ENCODE measurements around the gene PDHX.

PDHX gene

GRCh38 chr11:34978236-34979191, 62.1 kb downstream of the PDHX start:
- H3K4me1 ChIP-seq (ENCODE audit: control insufficient read depth, low read depth, low read length), result peaks cover 4% of the 10 kb centered on the region
- H3K9ac ChIP-seq (ENCODE audit: low read length), result no peak overlapping the region
- no peaks in the 10 kb centered on the region for H3K27me3 ChIP-seq (ENCODE audit: control insufficient read depth, insufficient read depth, low read length)
- H3K4me3 ChIP-seq (ENCODE audit: low read length), result no peak overlapping the region
- no peak overlapping the region for H3K27ac ChIP-seq (ENCODE audit: low read length)
- no peaks in the 10 kb centered on the region for H3K9me3 ChIP-seq (ENCODE audit: control insufficient read depth, low read depth, low read length)
- peaks cover 3% of the 10 kb centered on the region for H3K36me3 ChIP-seq (ENCODE audit: control insufficient read depth, low read depth, low read length)

DNA sequence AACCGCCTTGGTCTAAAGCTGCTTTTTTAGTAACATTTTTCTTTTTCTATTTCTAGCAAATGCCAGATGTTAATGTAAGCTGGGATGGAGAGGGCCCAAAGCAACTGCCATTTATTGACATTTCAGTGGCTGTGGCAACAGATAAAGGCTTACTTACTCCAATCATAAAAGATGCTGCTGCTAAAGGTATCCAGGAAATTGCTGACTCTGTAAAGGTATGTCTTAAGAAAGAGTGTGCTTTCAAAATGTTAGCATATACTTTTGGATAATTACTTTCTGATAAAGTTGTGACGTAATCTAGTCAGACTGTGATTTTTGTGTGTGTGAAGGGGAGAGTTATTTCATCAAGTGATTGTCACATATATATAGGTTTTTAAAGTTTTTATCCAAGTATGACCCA, 68.1 kb downstream of the PDHX start:
- Histone ChIP-seq H3K36me3 (ENCODE audit: control insufficient read depth, low read depth, low read length) (peaks cover 14% of the 10 kb centered on the region), H3K4me3 (ENCODE audit: low read length) (no peak overlapping the region), H3K27me3 (ENCODE audit: control insufficient read depth, insufficient read depth, low read length) (no peaks in the 10 kb centered on the region), H3K9ac (ENCODE audit: low read length) (no peak overlapping the region), H3K9me3 (ENCODE audit: control insufficient read depth, low read depth, low read length) (no peaks in the 10 kb centered on the region), H3K27ac (ENCODE audit: low read length) (no peak overlapping the region), H3K4me1 (ENCODE audit: control insufficient read depth, low read depth, low read length) (no peaks in the 10 kb centered on the region)

- Histone ChIP-seq H3K4me1 (ENCODE audit: control insufficient read depth, low read depth, low read length) (no peaks in the 10 kb centered on the region), H3K27me3 (ENCODE audit: control insufficient read depth, insufficient read depth, low read length) (no peaks in the 10 kb centered on the region), H3K27ac (ENCODE audit: low read length) (no peak overlapping the region), H3K9me3 (ENCODE audit: control insufficient read depth, low read depth, low read length) (no peaks in the 10 kb centered on the region), H3K4me3 (ENCODE audit: low read length) (no peak overlapping the region), H3K36me3 (ENCODE audit: control insufficient read depth, low read depth, low read length) (peaks cover 14% of the 10 kb centered on the region), H3K9ac (ENCODE audit: low read length) (no peak overlapping the region)
These were observed 70.6 kb downstream of the PDHX start for GRCh38 chr11:34986883-34987520.

GRCh38 chr11:34987617-34988016, 71.2 kb downstream of the PDHX start:
- no peaks in the 10 kb centered on the region for H3K27me3 ChIP-seq (ENCODE audit: control insufficient read depth, insufficient read depth, low read length)
- H3K9me3 ChIP-seq (ENCODE audit: control insufficient read depth, low read depth, low read length), result no peaks in the 10 kb centered on the region
- H3K9ac ChIP-seq (ENCODE audit: low read length), result no peak overlapping the region
- H3K27ac ChIP-seq (ENCODE audit: low read length), result no peak overlapping the region
- no peaks in the 10 kb centered on the region for H3K4me1 ChIP-seq (ENCODE audit: control insufficient read depth, low read depth, low read length)
- H3K4me3 ChIP-seq (ENCODE audit: low read length), result no peak overlapping the region
- peaks cover 14% of the 10 kb centered on the region for H3K36me3 ChIP-seq (ENCODE audit: control insufficient read depth, low read depth, low read length)

GRCh38 chr11:34988294-34989255, 72.2 kb downstream of the PDHX start:
- Histone ChIP-seq H3K4me3 (ENCODE audit: low read length) (no peak overlapping the region), H3K27ac (ENCODE audit: low read length) (no peak overlapping the region), H3K27me3 (ENCODE audit: control insufficient read depth, insufficient read depth, low read length) (no peaks in the 10 kb centered on the region), H3K9me3 (ENCODE audit: control insufficient read depth, low read depth, low read length) (no peaks in the 10 kb centered on the region), H3K4me1 (ENCODE audit: control insufficient read depth, low read depth, low read length) (no peaks in the 10 kb centered on the region), H3K9ac (ENCODE audit: low read length) (no peak overlapping the region), H3K36me3 (ENCODE audit: control insufficient read depth, low read depth, low read length) (peaks cover 14% of the 10 kb centered on the region)

DNA sequence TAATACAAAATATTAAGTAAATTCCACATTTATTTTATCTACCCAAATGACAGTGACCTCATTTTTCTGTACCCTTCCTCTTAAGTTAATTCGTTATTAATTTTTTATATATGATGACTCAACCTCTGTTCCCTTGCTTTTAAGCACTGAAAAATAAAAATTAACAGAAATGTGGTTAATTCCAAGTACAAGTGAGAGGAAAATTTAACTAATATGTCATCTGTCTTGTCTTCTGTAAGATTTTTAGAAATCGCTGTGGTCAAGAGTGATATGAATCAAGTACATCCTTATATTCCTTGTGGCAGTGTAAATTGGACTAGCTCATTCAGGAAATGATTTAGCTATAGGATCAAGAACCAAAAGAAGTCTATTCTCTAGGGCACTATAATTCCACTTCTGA, 74.5 kb downstream of the PDHX start:
- peaks cover 5% of the 10 kb centered on the region for H3K36me3 ChIP-seq (ENCODE audit: control insufficient read depth, low read depth, low read length)
- no peak overlapping the region for H3K4me3 ChIP-seq (ENCODE audit: low read length)

DNA sequence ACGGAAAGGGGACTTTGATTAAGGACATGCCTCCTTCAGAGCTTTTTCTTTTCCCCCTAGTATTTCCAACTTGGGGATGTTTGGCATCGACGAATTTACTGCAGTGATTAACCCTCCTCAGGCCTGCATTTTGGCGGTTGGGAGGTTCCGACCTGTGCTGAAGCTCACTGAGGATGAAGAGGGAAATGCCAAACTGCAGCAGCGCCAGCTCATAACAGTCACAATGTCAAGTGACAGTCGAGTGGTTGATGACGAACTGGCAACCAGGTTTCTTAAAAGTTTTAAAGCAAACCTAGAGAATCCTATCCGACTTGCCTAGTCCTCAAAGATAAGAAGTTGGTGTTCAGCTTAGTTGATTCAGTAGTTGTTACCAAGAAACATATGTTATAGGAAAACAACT, 78.4 kb downstream of the PDHX start:
- H3K4me3 ChIP-seq (ENCODE audit: low read length), result no peak overlapping the region
- H3K9me3 ChIP-seq (ENCODE audit: control insufficient read depth, low read depth, low read length), result no peaks in the 10 kb centered on the region
- no peaks in the 10 kb centered on the region for H3K36me3 ChIP-seq (ENCODE audit: control insufficient read depth, low read depth, low read length)
- H3K27me3 ChIP-seq (ENCODE audit: control insufficient read depth, insufficient read depth, low read length), result no peaks in the 10 kb centered on the region
- no peak overlapping the region for H3K9ac ChIP-seq (ENCODE audit: low read length)
- no peak overlapping the region for H3K27ac ChIP-seq (ENCODE audit: low read length)
- H3K4me1 ChIP-seq (ENCODE audit: control insufficient read depth, low read depth, low read length), result no peaks in the 10 kb centered on the region

More for the DNA sequence above, 74.5 kb downstream of the PDHX start:
- Histone ChIP-seq H3K9me3 (ENCODE audit: control insufficient read depth, low read depth, low read length) (no peaks in the 10 kb centered on the region), H3K27me3 (ENCODE audit: control insufficient read depth, insufficient read depth, low read length) (no peaks in the 10 kb centered on the region), H3K4me1 (ENCODE audit: control insufficient read depth, low read depth, low read length) (no peaks in the 10 kb centered on the region), H3K27ac (ENCODE audit: low read length) (no peak overlapping the region), H3K9ac (ENCODE audit: low read length) (no peak overlapping the region)

GRCh38 chr11:34996958-34997357, 80.5 kb downstream of the PDHX start:
- H3K27me3 ChIP-seq (ENCODE audit: control insufficient read depth, insufficient read depth, low read length), result no peaks in the 10 kb centered on the region
- no peaks in the 10 kb centered on the region for H3K9me3 ChIP-seq (ENCODE audit: control insufficient read depth, low read depth, low read length)
- no peak overlapping the region for H3K9ac ChIP-seq (ENCODE audit: low read length)
- no peak overlapping the region for H3K27ac ChIP-seq (ENCODE audit: low read length)
- no peaks in the 10 kb centered on the region for H3K36me3 ChIP-seq (ENCODE audit: control insufficient read depth, low read depth, low read length)
- H3K4me3 ChIP-seq (ENCODE audit: low read length), result no peak overlapping the region
- H3K4me1 ChIP-seq (ENCODE audit: control insufficient read depth, low read depth, low read length), result no peaks in the 10 kb centered on the region

GRCh38 chr11:34997952-34998528, 81.6 kb downstream of the PDHX start:
- H3K27me3 ChIP-seq (ENCODE audit: control insufficient read depth, insufficient read depth, low read length), result no peaks in the 10 kb centered on the region
- H3K9me3 ChIP-seq (ENCODE audit: control insufficient read depth, low read depth, low read length), result no peaks in the 10 kb centered on the region
- no peak overlapping the region for H3K9ac ChIP-seq (ENCODE audit: low read length)
- H3K4me1 ChIP-seq (ENCODE audit: control insufficient read depth, low read depth, low read length), result no peaks in the 10 kb centered on the region
- H3K27ac ChIP-seq (ENCODE audit: low read length), result no peak overlapping the region
- H3K36me3 ChIP-seq (ENCODE audit: control insufficient read depth, low read depth, low read length), result no peaks in the 10 kb centered on the region
- H3K4me3 ChIP-seq (ENCODE audit: low read length), result no peak overlapping the region

DNA sequence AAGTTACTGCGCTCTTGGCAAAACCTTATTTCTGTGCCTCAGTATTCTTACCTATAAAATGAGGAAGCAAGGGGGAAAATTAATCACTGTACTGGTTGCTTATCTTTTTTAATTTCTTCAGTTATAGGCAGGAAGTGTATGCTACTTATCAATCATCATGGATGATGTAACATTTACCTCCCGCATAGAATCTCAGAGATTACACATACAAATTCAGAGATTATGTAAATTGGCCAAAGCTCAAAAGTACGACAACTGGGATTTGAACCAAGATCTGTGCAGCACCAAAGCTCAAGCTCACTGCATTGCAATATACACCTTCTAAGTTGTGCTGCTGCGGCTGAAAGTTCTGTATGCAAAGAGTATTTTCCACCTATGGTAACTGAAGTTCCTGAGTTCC, 83.0 kb downstream of the PDHX start:
- no peak overlapping the region for H3K9ac ChIP-seq (ENCODE audit: low read length)
- H3K4me1 ChIP-seq (ENCODE audit: control insufficient read depth, low read depth, low read length), result no peaks in the 10 kb centered on the region
- H3K36me3 ChIP-seq (ENCODE audit: control insufficient read depth, low read depth, low read length), result no peaks in the 10 kb centered on the region
- H3K27ac ChIP-seq (ENCODE audit: low read length), result no peak overlapping the region
- no peaks in the 10 kb centered on the region for H3K27me3 ChIP-seq (ENCODE audit: control insufficient read depth, insufficient read depth, low read length)
- no peaks in the 10 kb centered on the region for H3K9me3 ChIP-seq (ENCODE audit: control insufficient read depth, low read depth, low read length)
- no peak overlapping the region for H3K4me3 ChIP-seq (ENCODE audit: low read length)

DNA sequence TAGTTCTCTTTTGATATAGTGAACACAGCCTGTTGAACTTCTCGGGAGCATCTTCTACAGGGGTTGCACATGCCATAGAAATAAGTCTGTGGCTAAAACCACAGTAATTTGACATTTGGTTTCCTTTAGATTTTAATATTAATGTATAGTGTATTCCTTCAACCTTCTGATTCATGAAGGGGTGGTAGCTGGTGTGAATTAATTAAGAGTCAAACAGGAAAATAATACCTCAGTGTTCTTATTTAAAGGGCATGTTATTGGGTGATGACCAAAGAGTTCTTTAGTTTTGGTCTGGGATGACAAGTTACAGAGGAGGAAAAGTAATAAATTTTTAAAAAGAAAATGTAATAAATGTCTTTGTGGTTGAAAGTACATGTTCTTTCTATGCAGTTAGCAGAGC, 86.8 kb downstream of the PDHX start:
- Histone ChIP-seq H3K9me3 (ENCODE audit: control insufficient read depth, low read depth, low read length) (no peaks in the 10 kb centered on the region), H3K27ac (ENCODE audit: low read length) (no peak overlapping the region), H3K9ac (ENCODE audit: low read length) (no peak overlapping the region), H3K4me1 (ENCODE audit: control insufficient read depth, low read depth, low read length) (no peaks in the 10 kb centered on the region), H3K36me3 (ENCODE audit: control insufficient read depth, low read depth, low read length) (no peaks in the 10 kb centered on the region), H3K27me3 (ENCODE audit: control insufficient read depth, insufficient read depth, low read length) (no peaks in the 10 kb centered on the region), H3K4me3 (ENCODE audit: low read length) (no peak overlapping the region)

All from iPS-18a (cell line).